Psoas muscle (tissue), 8 donors: ENCODE measurements around the gene DLG3. TPM values are rescaled to one million over a fixed set of nuclear protein-coding genes. Genes with fewer than 3 reads are reported as not detected.
A peak's percentile ranks its signal among the peaks of the same experiment; 100 is the strongest.

ENCODE experiments used
- ATAC-seq, 4 donors: fragments of 200-7000 bp; cut with Tn5 transposase; one replicate each; pipeline ENCODE4 v1.9.1; 2020; ENCODE audit warnings: moderate library complexity in 3 of 4, mild to moderate bottlenecking in 2 of 4
- DNase-seq, 2 donors: peaks; one replicate each; pipeline ENCODE4 v3.0.0-alpha.2; 2020
- H3K27ac ChIP-seq: fragments of 200-600 bp; one replicate; pipeline ENCODE4 v1.8.0; 2022
- H3K27me3 ChIP-seq, 3 donors: fragments of 200-600 bp in 1 of 3; one replicate each; pipeline versions ENCODE4 v1.6.1 to v1.8.0; 2013 to 2022; ENCODE audit warnings: low read length in 2 of 3, mild to moderate bottlenecking in 2 of 3, moderate library complexity in 1 of 3; ENCODE audit not compliant: insufficient read depth in 3 of 3
- H3K36me3 ChIP-seq, 2 donors: fragments of 200-600 bp in 1 of 2; one replicate each; pipeline versions ENCODE4 v1.6.1 to v1.8.0; 2013 to 2022; ENCODE audit warnings: low read depth in 1 of 2, mild to moderate bottlenecking in 1 of 2, moderate library complexity in 1 of 2; ENCODE audit not compliant: insufficient read depth in 1 of 2
- H3K4me1 ChIP-seq: fragments of 200-600 bp; one replicate; pipeline ENCODE4 v1.8.0; 2022
- H3K4me3 ChIP-seq: fragments of 200-600 bp; one replicate; pipeline ENCODE4 v1.8.0; 2022; ENCODE audit warnings: mild to moderate bottlenecking
- H3K9me3 ChIP-seq: fragments of 200-600 bp; one replicate; pipeline ENCODE4 v1.8.0; 2022
- WGBS, 3 donors: extraction: QIAGEN DNeasy Blood & Tissue Kit; methylation state at CpG; one replicate each; pipeline versions ENCODE4 v1.1.6 to v1.1.7; 2013; 5-methylcytosine and 5-hydroxymethylcytosine counted together
- intact Hi-C, 2 donors: fragments of 100-400 bp; cut with DNase I; formaldehyde crosslinking; loops; one replicate each; pipeline versions ENCODE4 v1.11.0 to v1.14.2; 2022
- polyA plus RNA-seq, 3 donors: library from polyadenylated mRNA; stranded (reverse); fragments of 200-250 nt; gene quantifications; one replicate each; pipeline ENCODE4 v1.2.3, GENCODE V29; 2013
- total RNA-seq, 4 donors: library from RNA; stranded (reverse); fragmentation: NEBNext Ultra II Directional in 2 of 4; extraction: Animal tissue kit (Norgen Biotek cat#: 25700) in 2 of 4; gene quantifications; one replicate each; pipeline versions ENCODE4 v1.2.1 to v1.2.4, GENCODE V29; 2021 to 2023
- TF ChIP-seq, protein P1 (sequence below): fragments of 200-600 bp; IDR thresholded peaks from one replicate; pipeline ENCODE4 v1.8.0; 2022; ENCODE audit warnings: antibody characterized with exemption
- donor health status: healthy with polysubstance abuse.
- donor health status: DM: no; HTN: no; CAD: no; lungs with moderate emphysema.
- donor health status: Bipolar disorder and iron deficiency.
- donor health status: healthy.
- donor health status: DM: yes; HTN: yes; CAD: no.
- donor health status: DM: no; HTN: no; CAD: no.
- donor health status: DM: no; HTN: no; CAD: no.
- donor health status: DM: yes; HTN: yes; CAD: no.

DLG3 gene
- total and polyA plus RNA-seq, 7 donors = 0.27 to 1.6 (median 1.2) TPM

DNA sequence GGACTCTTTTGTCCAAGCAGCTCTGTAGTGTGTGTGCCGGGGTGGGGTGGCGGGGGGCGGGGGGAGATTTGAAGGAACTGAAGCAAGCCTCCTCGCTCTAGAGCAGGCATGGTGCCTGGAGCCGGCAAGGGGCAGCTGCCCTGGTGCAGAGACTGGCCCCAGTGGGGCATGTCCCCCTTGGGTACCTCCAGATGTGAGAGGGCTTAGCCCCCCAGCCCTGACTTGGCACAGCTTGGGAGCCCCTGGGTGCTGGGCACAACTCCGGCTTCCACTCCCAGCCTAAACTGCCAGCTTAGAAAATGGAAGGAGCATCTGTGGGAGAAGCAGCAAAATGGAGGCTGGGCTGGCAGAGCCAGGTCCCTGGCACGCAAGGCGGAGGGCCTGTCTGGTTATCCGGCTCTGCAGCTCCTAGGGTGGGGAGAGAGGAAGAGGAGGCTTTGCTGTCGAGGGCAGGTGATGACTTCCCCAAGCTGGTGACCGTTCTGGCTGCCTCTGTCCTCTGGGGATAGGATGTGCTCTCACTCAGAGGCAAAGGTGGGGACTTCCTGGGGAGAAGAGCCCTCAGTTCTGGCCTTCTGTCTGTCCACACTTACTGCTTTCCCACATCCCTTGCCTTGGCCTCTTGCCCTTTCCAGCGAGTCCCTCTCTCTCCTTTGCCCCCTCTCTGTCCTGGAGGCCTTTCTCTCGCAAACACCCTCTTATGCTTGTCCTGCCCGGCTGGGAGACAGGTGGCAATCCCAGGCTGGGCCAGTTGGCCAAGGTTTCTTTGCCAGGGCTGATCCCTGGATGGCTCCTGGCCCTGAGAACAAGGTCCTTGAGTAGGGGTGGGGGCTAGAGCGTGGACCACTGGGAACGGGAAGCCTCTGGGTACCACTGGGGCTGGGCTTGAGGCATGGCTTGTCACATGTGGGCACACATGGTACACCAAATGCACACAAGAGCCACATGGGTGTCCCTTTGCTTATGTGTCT lies 2.0 kb downstream of the DLG3 start:
- H3K4me1 ChIP-seq = no peaks in the 10 kb centered on the region
- ATAC-seq (no peak), DNase-seq (no peak)
- TF ChIP-seq, protein P1, sequence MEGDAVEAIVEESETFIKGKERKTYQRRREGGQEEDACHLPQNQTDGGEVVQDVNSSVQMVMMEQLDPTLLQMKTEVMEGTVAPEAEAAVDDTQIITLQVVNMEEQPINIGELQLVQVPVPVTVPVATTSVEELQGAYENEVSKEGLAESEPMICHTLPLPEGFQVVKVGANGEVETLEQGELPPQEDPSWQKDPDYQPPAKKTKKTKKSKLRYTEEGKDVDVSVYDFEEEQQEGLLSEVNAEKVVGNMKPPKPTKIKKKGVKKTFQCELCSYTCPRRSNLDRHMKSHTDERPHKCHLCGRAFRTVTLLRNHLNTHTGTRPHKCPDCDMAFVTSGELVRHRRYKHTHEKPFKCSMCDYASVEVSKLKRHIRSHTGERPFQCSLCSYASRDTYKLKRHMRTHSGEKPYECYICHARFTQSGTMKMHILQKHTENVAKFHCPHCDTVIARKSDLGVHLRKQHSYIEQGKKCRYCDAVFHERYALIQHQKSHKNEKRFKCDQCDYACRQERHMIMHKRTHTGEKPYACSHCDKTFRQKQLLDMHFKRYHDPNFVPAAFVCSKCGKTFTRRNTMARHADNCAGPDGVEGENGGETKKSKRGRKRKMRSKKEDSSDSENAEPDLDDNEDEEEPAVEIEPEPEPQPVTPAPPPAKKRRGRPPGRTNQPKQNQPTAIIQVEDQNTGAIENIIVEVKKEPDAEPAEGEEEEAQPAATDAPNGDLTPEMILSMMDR = no peak
- H3K27ac ChIP-seq = no peak overlapping the region
- intact Hi-C loops = no loop called here
- peaks cover 0 to 41% (median 0%) of the 10 kb centered on the region in 3 donors for H3K27me3 ChIP-seq
- no peak overlapping the region for H3K4me3 ChIP-seq
- H3K9me3 ChIP-seq = no peaks in the 10 kb centered on the region
- H3K36me3 ChIP-seq = no peaks in the 10 kb centered on the region
- 65 to 70% (median 67%) methylated on average over 10 to 16 of the region's 16 CpGs for WGBS, 3 donors

DNA sequence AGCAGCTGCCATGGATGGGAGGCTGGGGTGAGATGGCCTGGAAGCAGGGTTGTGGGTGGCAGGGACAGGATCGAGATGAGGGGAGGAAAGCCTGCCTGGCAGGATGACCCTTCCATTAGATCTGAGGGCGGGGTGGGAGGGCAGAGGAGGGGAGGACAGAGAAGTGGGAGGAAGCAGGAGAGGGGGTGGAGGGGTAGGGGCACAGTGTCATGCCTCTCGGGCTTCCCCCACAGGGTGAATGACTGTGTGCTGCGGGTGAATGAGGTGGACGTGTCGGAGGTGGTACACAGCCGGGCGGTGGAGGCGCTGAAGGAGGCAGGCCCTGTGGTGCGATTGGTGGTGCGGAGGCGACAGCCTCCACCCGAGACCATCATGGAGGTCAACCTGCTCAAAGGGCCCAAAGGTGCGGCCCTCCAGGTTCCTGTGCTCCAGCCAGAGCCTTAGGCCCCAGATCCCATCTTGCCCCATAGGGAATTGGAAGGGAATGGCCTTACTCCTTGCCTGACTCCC lies 4.9 kb downstream of the DLG3 start:
- Histone ChIP-seq H3K27ac (no peak overlapping the region), H3K36me3 (no peaks in the 10 kb centered on the region), H3K4me3 (no peak overlapping the region), H3K4me1 (no peaks in the 10 kb centered on the region), H3K27me3 (peaks cover 0 to 23% (median 0%) of the 10 kb centered on the region in 3 donors), H3K9me3 (no peaks in the 10 kb centered on the region)
- WGBS, 3 donors = 90 to 95% (median 93%) methylated on average over 11 to 14 of the region's 14 CpGs
- ATAC-seq = no peak
- intact Hi-C loops = no loop called here
- no peak for DNase-seq
- TF ChIP-seq, protein P1 = no peak

DNA sequence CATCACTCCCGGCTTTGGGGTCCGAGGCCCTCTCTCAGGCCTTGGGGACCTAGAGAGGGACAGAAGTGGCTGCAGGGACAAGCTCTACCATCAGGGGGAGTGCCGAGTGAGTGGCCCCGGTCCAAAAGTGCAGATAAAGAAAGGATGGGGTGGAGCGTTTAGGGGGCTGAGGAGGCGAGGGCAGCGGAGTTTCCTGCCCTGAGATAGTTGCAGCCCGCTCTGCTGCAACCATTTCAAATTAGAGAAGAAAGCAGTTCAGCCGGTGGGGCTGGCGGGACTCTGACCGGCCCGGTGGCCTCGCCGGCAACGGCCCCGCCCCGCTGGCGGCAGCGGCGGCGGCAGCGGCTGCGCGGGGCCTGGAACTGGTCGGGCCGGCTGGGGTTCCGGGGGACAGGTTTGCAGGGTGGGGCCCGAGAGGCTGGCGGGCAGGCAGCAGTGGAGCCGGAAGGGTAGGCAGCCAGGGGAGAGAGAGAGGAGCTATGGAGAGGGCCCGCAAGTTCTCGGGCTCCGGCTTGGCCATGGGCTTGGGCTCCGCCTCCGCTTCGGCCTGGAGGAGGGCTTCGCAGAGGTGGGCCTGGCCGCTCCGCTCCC lies 7.6 kb downstream of the DLG3 start:
- Histone ChIP-seq H3K27me3 (peaks cover 0 to 22% (median 0%) of the 10 kb centered on the region in 3 donors), H3K9me3 (no peaks in the 10 kb centered on the region), H3K4me1 (no peaks in the 10 kb centered on the region), H3K36me3 (no peaks in the 10 kb centered on the region), H3K4me3 (peak overlapping the region; percentile 70), H3K27ac (no peak overlapping the region)
- WGBS, 3 donors = 2 to 27% (median 2%) methylated on average over 17 to 39 of the region's 39 CpGs
- DNase-seq (peak; percentile 46 to 74), ATAC-seq (peak; percentile 68 to 88 (median 75))
- intact Hi-C loops = loop anchor here in 1 of 2 donors (5.0 to 10.0 kb wide), 3 partner anchors 105 to 723 kb away; no protein-coding TSS in a partner anchor
- TF ChIP-seq, protein P1 = peak; percentile 54

DNA sequence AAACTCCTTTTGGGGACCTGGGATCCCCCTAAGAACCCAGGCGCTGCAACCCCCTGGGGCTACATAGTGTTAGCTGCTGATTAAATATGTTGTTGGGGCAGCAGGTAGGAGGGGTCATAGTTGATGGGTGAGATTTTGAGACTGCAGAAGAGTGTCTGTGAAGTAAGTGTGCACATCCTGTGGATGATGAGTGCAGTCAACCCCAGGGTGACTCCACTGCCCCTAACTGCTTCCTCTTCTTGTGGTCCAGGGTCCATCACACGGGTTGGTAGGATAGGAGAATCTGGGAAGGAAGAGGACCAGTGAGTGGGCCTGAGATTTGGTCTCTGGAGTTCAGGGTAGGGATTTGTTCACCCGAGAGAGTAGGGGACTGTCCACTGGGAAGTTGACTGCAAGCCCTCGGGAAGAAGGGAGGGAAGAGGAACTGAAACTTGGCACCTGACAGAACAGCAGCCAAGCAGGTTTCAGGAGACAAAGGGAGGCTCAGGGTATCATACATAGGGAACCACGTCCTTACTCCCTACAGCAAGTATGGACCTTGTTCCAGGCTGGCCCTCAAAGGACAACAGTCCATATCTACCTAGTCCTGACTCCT lies 8.5 kb downstream of the DLG3 start:
- WGBS, 3 donors = 58 to 87% (median 73%) methylated on average over 3 to 5 of the region's 5 CpGs
- peaks cover 0 to 22% (median 0%) of the 10 kb centered on the region in 3 donors for H3K27me3 ChIP-seq
- DNase-seq = no peak
- no peaks in the 10 kb centered on the region for H3K9me3 ChIP-seq
- intact Hi-C loops = loop anchor here in 1 of 2 donors (5.0 to 10.0 kb wide), 3 partner anchors 104 to 722 kb away; no protein-coding TSS in a partner anchor
- H3K36me3 ChIP-seq = no peaks in the 10 kb centered on the region
- H3K27ac ChIP-seq = no peak overlapping the region
- no peaks in the 10 kb centered on the region for H3K4me1 ChIP-seq
- no peak for ATAC-seq
- H3K4me3 ChIP-seq = peak overlapping the region; percentile 70
- TF ChIP-seq, protein P1 = no peak
